Measurements from ENCODE around the gene GPR156. TPM values are rescaled to one million over a fixed set of nuclear protein-coding genes. Genes with fewer than 3 reads are reported as not detected.
"Not testable (repeated sequence)": the region's sequence is repeated elsewhere in the genome, so short reads cannot be mapped to it uniquely, and the experiment has no call there.

The GPR156 gene
- total and polyA plus RNA-seq, 12 donors = 0.29 to 1.5 (median 0.59) TPM

GRCh38 chr3:120218981-120219380 lies 66.0 kb downstream of the GPR156 start:
- Histone ChIP-seq H3K9me3 (replicated peaks in 1 of 3) (no peaks in the 10 kb centered on the region), H3K27me3 (no peaks in the 10 kb centered on the region), H3K4me1 (replicated peaks in 1 of 2) (peaks cover 7 to 10% of the 10 kb centered on the region in 2 donors), H3K4me3 (no peak overlapping the region), H3K27ac (no peak overlapping the region), H3K36me3 (replicated peaks in 1 of 2) (no peaks in the 10 kb centered on the region)
- intact Hi-C loops (cut with DNase I) = no loop called here
- DNase-seq = no peak
- no peak for TF ChIP-seq CTCF (IDR thresholded peaks at IDR 0.05)
- no peak for TF ChIP-seq POLR2A (IDR thresholded peaks at IDR 0.05)

GRCh38 chr3:120216633-120217032 lies 68.4 kb downstream of the GPR156 start:
- H3K9me3 ChIP-seq (replicated peaks in 1 of 3); intact Hi-C loops (cut with DNase I); H3K27ac ChIP-seq; H3K27me3 ChIP-seq; H3K36me3 ChIP-seq (replicated peaks in 1 of 2); DNase-seq; H3K4me3 ChIP-seq: not testable (repeated sequence)
- WGBS, 4 donors = 95 to 100% (median 99%) methylated on average over 1 of the region's 1 CpG
- peaks cover 7 to 14% of the 10 kb centered on the region in 2 donors for H3K4me1 ChIP-seq (replicated peaks in 1 of 2)

GRCh38 chr3:120214176-120214575 lies 70.8 kb downstream of the GPR156 start:
- no peaks in the 10 kb centered on the region for H3K9me3 ChIP-seq (replicated peaks in 1 of 3)
- TF ChIP-seq CTCF (IDR thresholded peaks at IDR 0.05) = no peak
- no peak for TF ChIP-seq POLR2A (IDR thresholded peaks at IDR 0.05)
- H3K36me3 ChIP-seq (replicated peaks in 1 of 2) = no peaks in the 10 kb centered on the region
- peak; percentile 37 to 76 (median 64) for DNase-seq
- H3K27ac ChIP-seq = peak overlapping the region in 4 of 5 donors; percentile 3 to 77 (median 61)
- H3K4me1 ChIP-seq (replicated peaks in 1 of 2) = peaks cover 12 to 14% of the 10 kb centered on the region in 2 donors
- intact Hi-C loops (cut with DNase I) = no loop called here
- 26 to 40% (median 33%) methylated on average over 4 of the region's 4 CpGs for WGBS, 4 donors
- H3K27me3 ChIP-seq = no peaks in the 10 kb centered on the region
- H3K4me3 ChIP-seq = no peak overlapping the region

GRCh38 chr3:120212505-120212904 lies 72.5 kb downstream of the GPR156 start:
- intact Hi-C loops (cut with DNase I) = no loop called here
- no peaks in the 10 kb centered on the region for H3K27me3 ChIP-seq
- no peaks in the 10 kb centered on the region for H3K9me3 ChIP-seq (replicated peaks in 1 of 3)
- peaks cover 12 to 14% of the 10 kb centered on the region in 2 donors for H3K4me1 ChIP-seq (replicated peaks in 1 of 2)
- no peak for TF ChIP-seq POLR2A (IDR thresholded peaks at IDR 0.05)
- no peak for TF ChIP-seq CTCF (IDR thresholded peaks at IDR 0.05)
- WGBS, 4 donors = 84 to 88% (median 85%) methylated on average over 1 of the region's 1 CpG
- H3K27ac ChIP-seq = no peak overlapping the region
- H3K4me3 ChIP-seq = no peak overlapping the region
- no peaks in the 10 kb centered on the region for H3K36me3 ChIP-seq (replicated peaks in 1 of 2)
- DNase-seq = no peak

- Histone ChIP-seq H3K27me3 (no peaks in the 10 kb centered on the region), H3K4me3 (no peak overlapping the region), H3K9me3 (replicated peaks in 1 of 3) (no peaks in the 10 kb centered on the region), H3K27ac (no peak overlapping the region), H3K4me1 (replicated peaks in 1 of 2) (peaks cover 7 to 9% of the 10 kb centered on the region in 2 donors), H3K36me3 (replicated peaks in 1 of 2) (no peaks in the 10 kb centered on the region)
- intact Hi-C loops (cut with DNase I) = no loop called here
- TF ChIP-seq CTCF (IDR thresholded peaks at IDR 0.05) = no peak
- TF ChIP-seq POLR2A (IDR thresholded peaks at IDR 0.05) = no peak
- 72 to 92% (median 83%) methylated on average over 1 of the region's 1 CpG for WGBS, 4 donors
- no peak for DNase-seq
These were observed 75.6 kb downstream of the GPR156 start for GRCh38 chr3:120209425-120209824.

Measured in adrenal gland (tissue), 12 donors.